Activated CD4-positive, alpha-beta T cell treated with anti-CD3 and anti-CD28 coated beads, Interleukin-2, amount 50 U/mL, for 16 hours (primary cell): ENCODE results near the gene ALPK3.

ENCODE experiments used
- DNase-seq: peaks from one replicate; pipeline ENCODE4 v3.0.0-alpha.2; 2020

Gene ALPK3

GRCh38 chr15:84798436-84798946 is 18.7 kb upstream of the ALPK3 start:
- DNase-seq: no peak

DNA sequence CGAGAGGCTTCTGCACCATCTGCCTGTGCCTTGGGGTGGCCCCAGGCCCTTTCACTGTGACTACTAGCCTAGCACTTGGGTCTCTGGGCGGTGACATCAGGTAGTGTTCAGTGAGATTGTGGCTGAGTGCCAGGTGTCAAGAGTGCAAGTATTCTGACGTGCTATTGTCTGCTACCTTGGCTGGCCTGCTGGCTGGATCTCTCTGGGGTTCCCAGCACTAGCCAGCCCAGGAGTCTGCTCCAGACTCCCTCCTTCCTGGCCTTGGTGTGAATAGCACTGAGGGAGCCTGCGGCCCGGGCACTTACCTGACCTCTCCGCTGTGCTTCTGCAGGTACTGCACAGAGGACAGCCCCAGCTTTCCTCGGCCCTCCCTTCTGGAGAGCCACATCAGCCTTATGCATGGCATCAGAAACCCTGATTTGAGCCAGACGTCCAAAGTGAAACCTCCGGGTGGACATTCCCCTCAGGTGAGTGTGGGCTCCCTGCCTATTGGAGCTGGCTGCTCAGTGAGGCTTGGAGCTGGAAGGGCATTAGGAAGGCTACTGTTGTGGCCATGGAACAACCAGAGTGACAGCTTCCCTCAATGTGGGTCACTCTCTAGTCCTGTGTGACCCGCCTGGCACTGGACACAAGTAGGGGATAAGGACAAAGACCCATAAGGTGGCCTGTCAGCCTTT is 17.5 kb upstream of the ALPK3 start:
- DNase-seq: no peak

DNA sequence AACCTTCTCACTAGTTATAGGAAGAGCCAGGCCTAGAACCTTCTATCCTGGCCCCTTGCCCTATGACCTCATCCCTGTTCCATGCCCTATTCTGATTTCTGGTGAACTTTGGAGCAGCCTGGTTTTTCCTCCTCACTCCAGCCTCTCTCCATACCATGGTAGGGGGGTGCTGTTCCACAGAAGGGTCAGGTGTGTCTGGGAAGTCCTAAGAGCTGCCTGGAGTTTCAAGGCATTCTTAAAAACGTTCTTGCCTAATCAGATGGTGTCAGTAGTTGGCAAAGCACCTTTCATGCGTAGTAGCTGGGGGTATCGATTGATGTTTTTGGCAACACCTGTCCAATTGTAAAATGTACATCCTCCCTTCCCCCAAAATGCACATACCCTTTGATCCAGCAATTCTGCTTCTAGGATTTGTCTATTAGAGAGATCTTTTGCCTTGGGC is 16.8 kb upstream of the ALPK3 start:
- DNase-seq: no peak

GRCh38 chr15:84804005-84804900 is 12.9 kb upstream of the ALPK3 start:
- DNase-seq: no peak

DNA sequence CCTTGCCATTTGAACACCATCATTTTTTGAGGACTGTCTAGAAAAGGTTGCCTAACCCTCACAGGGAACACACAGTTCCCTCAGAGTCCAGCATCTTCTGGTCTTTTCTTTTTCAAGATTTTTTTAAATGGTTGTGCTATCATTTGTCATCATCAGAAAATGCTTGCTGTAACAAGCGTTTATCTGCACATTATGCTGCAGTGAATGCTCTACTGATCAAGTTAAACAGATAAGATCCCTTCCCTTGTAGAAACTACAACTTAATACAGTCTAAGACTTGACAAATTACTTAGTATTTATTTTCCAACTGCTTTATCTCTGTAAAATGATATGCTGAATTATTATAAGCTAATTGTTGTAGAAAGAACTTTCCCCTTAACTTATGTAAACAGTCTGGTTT is 11.9 kb upstream of the ALPK3 start:
- DNase-seq: no peak

GRCh38 chr15:84807228-84807627 is 9.9 kb upstream of the ALPK3 start:
- DNase-seq: peak; percentile 41

- no peak for DNase-seq
These were observed 6.9 kb upstream of the ALPK3 start for GRCh38 chr15:84810073-84810840.

DNA sequence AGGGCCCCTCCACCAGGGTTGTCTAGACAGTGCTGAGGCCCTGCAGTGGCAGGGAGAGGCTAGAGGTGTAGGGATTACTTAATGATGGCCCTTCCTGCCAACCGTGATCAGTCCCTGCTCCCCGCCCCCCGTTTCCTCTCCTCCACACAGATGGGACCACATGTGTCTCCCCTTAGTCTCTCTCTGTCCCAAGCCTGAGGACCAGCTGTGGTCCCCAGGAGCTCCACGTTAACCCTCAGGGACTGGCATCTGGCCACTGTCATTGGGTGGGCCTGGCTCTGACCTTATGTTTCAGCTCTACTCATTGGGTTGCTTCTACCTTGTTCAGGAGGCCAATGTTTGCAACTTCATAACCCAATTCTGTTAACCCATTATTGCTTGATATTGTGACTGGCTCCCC is 6.0 kb upstream of the ALPK3 start:
- DNase-seq: no peak

- DNase-seq: no peak
These were observed 5.3 kb upstream of the ALPK3 start for GRCh38 chr15:84811828-84812227.

- no peak for DNase-seq
These were observed 4.3 kb upstream of the ALPK3 start for GRCh38 chr15:84812842-84813241.

DNA sequence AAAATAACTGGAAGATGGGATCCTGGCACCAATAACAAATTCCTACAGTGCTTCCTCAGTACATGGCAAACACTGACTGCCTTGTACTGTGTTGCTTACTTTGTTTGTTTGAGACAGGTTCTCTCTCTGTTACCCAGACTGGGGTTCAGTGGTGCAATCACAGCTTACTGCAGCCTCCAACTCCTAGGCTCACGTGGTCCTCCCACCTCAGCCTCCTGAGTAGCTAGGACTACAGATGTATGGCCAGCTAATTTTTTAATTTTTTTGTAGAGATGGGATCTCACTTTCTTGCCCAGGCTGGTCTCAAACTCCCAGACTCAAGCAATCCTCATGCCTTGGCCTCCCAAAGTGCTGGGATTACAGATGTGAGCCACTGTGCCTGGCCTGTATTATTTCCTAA is 3.7 kb upstream of the ALPK3 start:
- no peak for DNase-seq

DNA sequence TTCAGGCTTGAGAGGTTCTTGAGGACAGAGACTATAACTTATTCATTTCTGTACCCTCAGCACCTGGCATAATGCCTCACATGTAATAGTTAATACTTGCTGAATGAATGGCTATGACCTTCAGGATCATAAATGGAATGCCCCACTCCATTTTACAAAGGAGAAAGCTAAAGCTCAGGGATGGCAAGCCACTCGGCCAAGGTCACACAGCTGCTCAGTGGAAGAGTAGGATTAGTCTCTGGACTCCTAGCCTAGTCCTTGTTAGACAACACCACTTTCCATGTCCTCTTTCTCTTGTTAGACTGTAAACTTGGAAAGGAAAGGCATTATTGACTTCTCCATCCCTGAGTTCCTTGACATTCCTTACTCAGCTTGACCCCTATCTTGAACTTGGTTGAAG is 3.2 kb upstream of the ALPK3 start:
- no peak for DNase-seq

DNA sequence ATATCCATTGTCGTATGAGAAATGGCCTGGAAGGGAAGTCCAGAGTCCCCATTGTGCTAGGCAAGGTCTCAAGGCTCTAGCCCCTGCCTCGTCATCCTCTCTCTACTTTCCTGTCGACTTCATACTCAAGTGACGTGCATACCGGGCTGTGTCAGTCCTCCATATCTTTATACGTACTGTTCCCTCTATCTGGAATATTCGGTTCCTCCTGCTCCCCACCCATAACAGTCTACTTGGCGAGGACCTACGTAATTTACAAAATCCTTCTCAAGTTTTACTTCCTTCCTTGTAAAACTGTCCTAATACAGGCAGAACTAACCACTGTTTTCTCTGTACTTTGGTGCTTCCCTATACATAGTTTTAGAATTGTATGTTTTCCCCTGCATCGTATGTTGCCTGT is 2.2 kb upstream of the ALPK3 start:
- DNase-seq: no peak

DNA sequence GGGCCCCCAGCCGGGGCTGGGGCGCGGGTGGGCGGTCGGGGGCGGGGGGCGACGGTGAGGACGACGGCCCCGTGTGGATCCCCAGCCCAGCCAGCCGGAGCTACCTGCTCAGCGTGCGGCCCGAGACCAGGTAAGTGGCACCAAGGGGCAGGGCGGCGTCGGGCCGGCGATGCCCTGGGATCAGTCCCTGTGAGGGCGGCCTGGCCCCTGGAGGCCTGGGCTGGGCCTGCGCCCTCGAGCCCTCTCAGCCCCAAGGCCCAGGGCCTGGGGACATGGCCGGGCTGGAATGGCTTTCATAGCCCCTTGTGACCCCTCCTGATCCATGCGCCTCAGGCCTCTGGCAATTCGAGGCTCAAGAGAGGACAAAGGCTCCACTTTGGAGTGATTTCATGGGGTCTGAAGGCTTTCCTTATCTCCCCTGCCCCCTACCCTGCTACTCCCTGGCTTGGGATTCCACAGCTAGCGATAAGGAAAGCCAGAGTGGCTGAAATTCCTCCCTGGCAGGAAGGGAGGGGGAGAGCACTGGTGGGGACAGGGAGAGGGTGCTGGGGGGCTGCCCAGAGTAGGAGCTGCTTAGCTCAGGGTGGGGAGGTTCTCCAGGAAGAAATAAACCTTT is 418 bp downstream of the ALPK3 start:
- no peak for DNase-seq

DNA sequence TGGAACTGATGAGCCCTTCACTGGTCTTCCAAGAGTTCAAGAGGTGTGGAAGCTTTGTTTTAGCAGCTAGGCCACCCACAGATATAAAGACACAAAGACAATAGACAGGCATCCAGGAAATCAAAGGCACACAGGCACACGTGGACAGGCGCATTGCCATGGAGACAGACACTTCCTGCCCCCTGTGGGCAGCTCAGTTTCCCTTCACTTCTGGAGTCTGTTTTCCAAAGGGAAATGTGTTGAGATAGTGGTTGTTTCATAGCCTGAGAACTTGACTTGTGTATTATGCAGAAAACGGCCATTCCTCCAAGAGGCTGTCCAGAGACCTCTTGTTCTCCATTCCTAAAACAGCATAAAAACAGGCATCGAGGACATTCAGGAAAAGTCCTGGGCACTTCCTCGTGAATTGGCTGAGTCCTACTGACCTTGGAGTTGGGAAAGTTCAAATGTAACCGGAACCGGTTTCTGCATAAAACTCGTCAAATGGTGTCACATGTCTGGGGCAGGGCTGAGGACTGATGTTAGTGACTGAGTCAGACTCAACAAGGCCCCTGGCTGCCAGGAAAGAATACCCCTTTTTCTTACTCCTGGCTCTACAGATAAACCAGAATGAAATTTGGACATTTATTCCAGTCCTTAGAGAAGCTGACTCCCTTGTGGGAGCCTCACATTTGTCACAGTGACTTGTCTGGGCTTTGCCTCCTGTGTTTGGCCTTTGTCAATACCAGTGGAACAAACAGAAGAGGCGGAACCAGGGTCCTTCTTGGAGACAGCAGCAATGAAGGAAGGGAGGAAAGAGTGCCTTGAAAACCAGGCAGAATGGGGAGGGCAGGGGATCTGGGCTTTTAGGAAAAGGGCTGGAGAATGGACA is 1.3 kb downstream of the ALPK3 start:
- no peak for DNase-seq

GRCh38 chr15:84819291-84819768 is 2.2 kb downstream of the ALPK3 start:
- DNase-seq: no peak

DNA sequence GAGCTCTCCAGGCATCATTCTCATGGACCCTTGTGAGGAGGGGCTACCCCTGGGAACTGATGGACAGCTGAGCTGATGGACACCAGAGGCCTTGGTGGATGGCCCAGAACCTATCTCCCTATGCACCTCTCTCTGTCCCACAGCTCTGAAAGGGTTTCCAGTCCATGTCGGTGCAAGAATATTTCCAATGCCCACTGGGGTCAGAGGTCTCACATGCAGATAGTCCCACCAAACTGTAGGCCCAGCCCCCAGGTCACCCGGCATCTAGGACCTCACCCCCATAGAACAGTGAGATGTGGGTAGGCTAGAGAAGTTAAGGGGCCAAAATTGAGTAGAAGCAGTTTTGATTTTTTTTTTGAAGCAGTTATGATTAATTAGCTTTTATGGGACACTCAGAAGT is 2.6 kb downstream of the ALPK3 start:
- DNase-seq: no peak

- no peak for DNase-seq
These were observed 4.4 kb downstream of the ALPK3 start for GRCh38 chr15:84821501-84822021.

GRCh38 chr15:84822653-84823281 is 5.6 kb downstream of the ALPK3 start:
- DNase-seq: no peak

- no peak for DNase-seq
These were observed 6.2 kb downstream of the ALPK3 start for GRCh38 chr15:84823282-84823878.
